ENCODE data around the gene MSX1.
A peak's percentile ranks its signal among the peaks of the same experiment; 100 is the strongest.

MSX1 gene

GRCh38 chr4:4861390-4862018, 2.0 kb downstream of the MSX1 start:
- CTCF ChIA-PET = no interaction called here
- Histone ChIP-seq H3K27ac (ENCODE audit: insufficient read depth in 1 of 2, low read depth in 1 of 2, low read length in 2 of 2, poor library complexity in 1 of 2, severe bottlenecking in 2 of 2) (no peak overlapping the region), H3K4me3 (ENCODE audit: control insufficient read depth in 1 of 7, extremely low read depth in 1 of 7, insufficient read depth in 4 of 7, low read depth in 2 of 7, low read length in 6 of 7) (no peak overlapping the region), H3K4me1 (ENCODE audit: control extremely low read depth in 1 of 4, control insufficient read depth in 4 of 4, insufficient read depth in 4 of 4, low read length in 3 of 4) (peaks cover 0 to 46% (median 34%) of the 10 kb centered on the region in 4 experiments), H3K9me3 (ENCODE audit: control extremely low read depth in 1 of 5, control insufficient read depth in 4 of 5, insufficient read depth in 2 of 5, low read depth in 1 of 5, low read length in 4 of 5) (peaks cover 0 to 17% (median 2%) of the 10 kb centered on the region in 5 experiments), H3K36me3 (ENCODE audit: control insufficient read depth in 4 of 4, insufficient read depth in 4 of 4, low read length in 3 of 4) (no peaks in the 10 kb centered on the region), H3K27me3 (replicated peaks in 2 of 5; ENCODE audit: control insufficient read depth in 4 of 5, insufficient read depth in 5 of 5, low read length in 4 of 5) (peaks cover 8 to 99% (median 68%) of the 10 kb centered on the region in 5 experiments)
- 8% methylated on average over 14 of the region's 21 CpGs for WGBS (ENCODE audit: insufficient coverage)
- peak in 1 of 3 donors; percentile 33 for DNase-seq
- POLR2A ChIA-PET = no interaction called here

- WGBS (ENCODE audit: insufficient coverage) = 18% methylated on average over 16 of the region's 16 CpGs
- POLR2A ChIA-PET = no interaction called here
- Histone ChIP-seq H3K27ac (ENCODE audit: insufficient read depth in 1 of 2, low read depth in 1 of 2, low read length in 2 of 2, poor library complexity in 1 of 2, severe bottlenecking in 2 of 2) (no peak overlapping the region), H3K27me3 (replicated peaks in 2 of 5; ENCODE audit: control insufficient read depth in 4 of 5, insufficient read depth in 5 of 5, low read length in 4 of 5) (peaks cover 8 to 99% (median 67%) of the 10 kb centered on the region in 5 experiments), H3K36me3 (ENCODE audit: control insufficient read depth in 4 of 4, insufficient read depth in 4 of 4, low read length in 3 of 4) (no peaks in the 10 kb centered on the region), H3K4me3 (ENCODE audit: control insufficient read depth in 1 of 7, extremely low read depth in 1 of 7, insufficient read depth in 4 of 7, low read depth in 2 of 7, low read length in 6 of 7) (no peak overlapping the region), H3K4me1 (ENCODE audit: control extremely low read depth in 1 of 4, control insufficient read depth in 4 of 4, insufficient read depth in 4 of 4, low read length in 3 of 4) (peaks cover 0 to 48% (median 37%) of the 10 kb centered on the region in 4 experiments), H3K9me3 (ENCODE audit: control extremely low read depth in 1 of 5, control insufficient read depth in 4 of 5, insufficient read depth in 2 of 5, low read depth in 1 of 5, low read length in 4 of 5) (peaks cover 0 to 16% (median 2%) of the 10 kb centered on the region in 5 experiments)
- DNase-seq = no peak
- CTCF ChIA-PET = no interaction called here
Observed at GRCh38 chr4:4862071-4862551, 2.6 kb downstream of the MSX1 start.

- Histone ChIP-seq H3K9me3 (ENCODE audit: control extremely low read depth in 1 of 5, control insufficient read depth in 4 of 5, insufficient read depth in 2 of 5, low read depth in 1 of 5, low read length in 4 of 5) (peaks cover 0 to 9% (median 0%) of the 10 kb centered on the region in 5 experiments), H3K36me3 (ENCODE audit: control insufficient read depth in 4 of 4, insufficient read depth in 4 of 4, low read length in 3 of 4) (no peaks in the 10 kb centered on the region), H3K4me1 (ENCODE audit: control extremely low read depth in 1 of 4, control insufficient read depth in 4 of 4, insufficient read depth in 4 of 4, low read length in 3 of 4) (peaks cover 0 to 49% (median 38%) of the 10 kb centered on the region in 4 experiments), H3K27ac (ENCODE audit: insufficient read depth in 1 of 2, low read depth in 1 of 2, low read length in 2 of 2, poor library complexity in 1 of 2, severe bottlenecking in 2 of 2) (no peak overlapping the region), H3K4me3 (ENCODE audit: control insufficient read depth in 1 of 7, extremely low read depth in 1 of 7, insufficient read depth in 4 of 7, low read depth in 2 of 7, low read length in 6 of 7) (no peak overlapping the region), H3K27me3 (replicated peaks in 2 of 5; ENCODE audit: control insufficient read depth in 4 of 5, insufficient read depth in 5 of 5, low read length in 4 of 5) (peaks cover 8 to 99% (median 70%) of the 10 kb centered on the region in 5 experiments)
- peak in 1 of 3 donors; percentile 53 for DNase-seq
- ChIA-PET POLR2A (no interaction called here), CTCF (interaction anchor here (2.7 kb wide), 1 partner anchor 13 kb away, joined by 9 read pairs; no protein-coding TSS in a partner anchor)
- WGBS (ENCODE audit: insufficient coverage) = 30% methylated on average over 48 of the region's 51 CpGs
Observed at GRCh38 chr4:4862665-4863482, 3.4 kb downstream of the MSX1 start.

- ChIA-PET POLR2A (no interaction called here), CTCF (interaction anchor here (2.7 kb wide), 1 partner anchor 11 kb away, joined by 9 read pairs; no protein-coding TSS in a partner anchor)
- Histone ChIP-seq H3K4me1 (ENCODE audit: control extremely low read depth in 1 of 4, control insufficient read depth in 4 of 4, insufficient read depth in 4 of 4, low read length in 3 of 4) (peaks cover 0 to 42% (median 31%) of the 10 kb centered on the region in 4 experiments), H3K27me3 (replicated peaks in 2 of 5; ENCODE audit: control insufficient read depth in 4 of 5, insufficient read depth in 5 of 5, low read length in 4 of 5) (peaks cover 8 to 100% (median 72%) of the 10 kb centered on the region in 5 experiments), H3K36me3 (ENCODE audit: control insufficient read depth in 4 of 4, insufficient read depth in 4 of 4, low read length in 3 of 4) (no peaks in the 10 kb centered on the region), H3K9me3 (ENCODE audit: control extremely low read depth in 1 of 5, control insufficient read depth in 4 of 5, insufficient read depth in 2 of 5, low read depth in 1 of 5, low read length in 4 of 5) (peaks cover 0 to 11% (median 0%) of the 10 kb centered on the region in 5 experiments), H3K4me3 (ENCODE audit: control insufficient read depth in 1 of 7, extremely low read depth in 1 of 7, insufficient read depth in 4 of 7, low read depth in 2 of 7, low read length in 6 of 7) (no peak overlapping the region), H3K27ac (ENCODE audit: insufficient read depth in 1 of 2, low read depth in 1 of 2, low read length in 2 of 2, poor library complexity in 1 of 2, severe bottlenecking in 2 of 2) (no peak overlapping the region)
- peak in 1 of 3 donors; percentile 19 for DNase-seq
- WGBS (ENCODE audit: insufficient coverage) = 12% methylated on average over 21 of the region's 25 CpGs
Observed at GRCh38 chr4:4864443-4864939, 5.0 kb downstream of the MSX1 start.

GRCh38 chr4:4864940-4865704, 5.7 kb downstream of the MSX1 start:
- ChIA-PET POLR2A (no interaction called here), CTCF (interaction anchor here (2.7 kb wide), 1 partner anchor 10 kb away, joined by 9 read pairs; no protein-coding TSS in a partner anchor)
- WGBS (ENCODE audit: insufficient coverage) = 5% methylated on average over 26 of the region's 43 CpGs
- H3K27ac ChIP-seq (ENCODE audit: insufficient read depth in 1 of 2, low read depth in 1 of 2, low read length in 2 of 2, poor library complexity in 1 of 2, severe bottlenecking in 2 of 2) = no peak overlapping the region
- DNase-seq = peak in 1 of 3 donors; percentile 38
- H3K4me3 ChIP-seq (ENCODE audit: control insufficient read depth in 1 of 7, extremely low read depth in 1 of 7, insufficient read depth in 4 of 7, low read depth in 2 of 7, low read length in 6 of 7) = no peak overlapping the region
- no peaks in the 10 kb centered on the region for H3K36me3 ChIP-seq (ENCODE audit: control insufficient read depth in 4 of 4, insufficient read depth in 4 of 4, low read length in 3 of 4)
- peaks cover 0 to 13% (median 0%) of the 10 kb centered on the region in 5 experiments for H3K9me3 ChIP-seq (ENCODE audit: control extremely low read depth in 1 of 5, control insufficient read depth in 4 of 5, insufficient read depth in 2 of 5, low read depth in 1 of 5, low read length in 4 of 5)
- peaks cover 0 to 36% (median 26%) of the 10 kb centered on the region in 4 experiments for H3K4me1 ChIP-seq (ENCODE audit: control extremely low read depth in 1 of 4, control insufficient read depth in 4 of 4, insufficient read depth in 4 of 4, low read length in 3 of 4)
- peaks cover 8 to 100% (median 79%) of the 10 kb centered on the region in 5 experiments for H3K27me3 ChIP-seq (replicated peaks in 2 of 5; ENCODE audit: control insufficient read depth in 4 of 5, insufficient read depth in 5 of 5, low read length in 4 of 5)

- WGBS (ENCODE audit: insufficient coverage) = 2% methylated on average over 36 of the region's 36 CpGs
- POLR2A ChIA-PET = no interaction called here
- no peak overlapping the region for H3K27ac ChIP-seq (ENCODE audit: insufficient read depth in 1 of 2, low read depth in 1 of 2, low read length in 2 of 2, poor library complexity in 1 of 2, severe bottlenecking in 2 of 2)
- H3K9me3 ChIP-seq (ENCODE audit: control extremely low read depth in 1 of 5, control insufficient read depth in 4 of 5, insufficient read depth in 2 of 5, low read depth in 1 of 5, low read length in 4 of 5) = peaks cover 0 to 13% (median 0%) of the 10 kb centered on the region in 5 experiments
- no peaks in the 10 kb centered on the region for H3K36me3 ChIP-seq (ENCODE audit: control insufficient read depth in 4 of 4, insufficient read depth in 4 of 4, low read length in 3 of 4)
- CTCF ChIA-PET = interaction anchor here (2.7 kb wide), 1 partner anchor 10 kb away, joined by 9 read pairs; no protein-coding TSS in a partner anchor
- peaks cover 9 to 100% (median 81%) of the 10 kb centered on the region in 5 experiments for H3K27me3 ChIP-seq (replicated peaks in 2 of 5; ENCODE audit: control insufficient read depth in 4 of 5, insufficient read depth in 5 of 5, low read length in 4 of 5)
- peaks cover 0 to 32% (median 20%) of the 10 kb centered on the region in 4 experiments for H3K4me1 ChIP-seq (ENCODE audit: control extremely low read depth in 1 of 4, control insufficient read depth in 4 of 4, insufficient read depth in 4 of 4, low read length in 3 of 4)
- peak overlapping the region in 3 of 7 experiments; percentile 6 to 36 (median 30) for H3K4me3 ChIP-seq (ENCODE audit: control insufficient read depth in 1 of 7, extremely low read depth in 1 of 7, insufficient read depth in 4 of 7, low read depth in 2 of 7, low read length in 6 of 7)
- no peak for DNase-seq
Observed at GRCh38 chr4:4865705-4866123, 6.2 kb downstream of the MSX1 start.
